Stimulated activated CD4-positive, alpha-beta T cell treated with anti-CD3 and anti-CD28 coated beads, Interleukin-4, amount 100 ng/mL, for 4 hours (primary cell): ENCODE results near the gene APCDD1.
"Not testable (repeated sequence)": the region's sequence is repeated elsewhere in the genome, so short reads cannot be mapped to it uniquely, and the experiment has no call there.

ENCODE experiments used
- DNase-seq, 2 experiments: peaks; one replicate each; pipeline ENCODE4 v3.0.0-alpha.2; 2020

The APCDD1 gene

DNA sequence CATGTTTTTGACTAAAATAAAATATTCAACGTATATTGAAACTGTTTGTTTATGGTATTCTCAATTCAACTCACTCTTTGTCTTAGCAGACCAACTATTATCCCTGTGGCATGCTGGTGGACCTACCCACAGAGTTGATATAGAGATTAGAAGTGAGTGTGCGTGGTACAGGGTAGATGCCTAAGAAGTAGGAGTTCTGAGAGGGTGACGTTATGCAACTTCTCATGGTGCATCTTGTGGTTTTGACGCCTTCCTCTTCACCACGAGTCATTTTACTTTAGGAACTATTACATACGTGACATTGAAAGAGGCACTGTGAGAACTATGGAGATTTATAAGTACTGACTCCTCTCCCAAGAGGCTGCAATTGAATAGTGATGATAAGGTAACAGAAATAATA, 44.8 kb downstream of the APCDD1 start:
- no peak for DNase-seq

DNA sequence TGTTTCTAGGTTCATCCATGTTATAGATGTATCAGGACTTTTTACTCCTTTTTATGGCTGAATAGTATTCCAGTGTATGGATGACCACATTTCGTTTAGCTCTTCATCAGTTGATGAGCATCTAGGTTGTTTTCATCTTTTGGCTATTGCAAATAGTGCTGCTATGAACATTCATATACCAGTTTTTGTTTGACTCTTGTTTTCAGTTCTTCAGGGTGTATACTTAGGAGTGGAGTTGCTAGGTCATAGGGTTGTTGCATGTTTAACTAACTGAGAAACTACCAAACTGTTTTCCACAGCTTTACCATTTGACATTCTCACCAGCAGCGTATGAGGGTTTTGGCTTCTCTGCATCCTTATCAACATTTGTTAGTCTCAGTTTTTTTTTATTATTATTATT, 45.6 kb downstream of the APCDD1 start:
- DNase-seq: no peak

- DNase-seq: no peak
Observed at GRCh38 chr18:10504723-10505122, 50.3 kb downstream of the APCDD1 start.

DNA sequence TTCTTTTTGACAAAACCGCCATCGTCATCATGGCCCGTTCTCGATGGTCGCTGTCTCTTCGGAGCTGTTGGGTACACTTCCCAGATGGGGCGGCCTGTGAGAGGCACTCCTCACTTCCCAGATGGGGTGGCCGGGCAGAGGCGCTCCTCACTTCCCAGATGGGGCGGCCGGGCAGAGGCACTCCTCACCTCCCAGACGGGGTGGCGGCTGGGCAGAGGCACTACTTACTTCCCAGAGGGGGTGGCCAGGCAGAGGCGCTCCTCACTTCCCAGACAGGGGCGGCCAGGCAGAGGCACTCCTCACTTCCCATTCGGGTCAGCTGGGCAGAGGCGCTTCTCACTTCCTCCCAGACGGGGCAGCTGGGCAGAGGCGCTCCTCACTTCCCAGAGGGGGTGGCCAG, 51.5 kb downstream of the APCDD1 start:
- not testable (repeated sequence) for DNase-seq

GRCh38 chr18:10508591-10508990, 54.2 kb downstream of the APCDD1 start:
- DNase-seq: no peak

DNA sequence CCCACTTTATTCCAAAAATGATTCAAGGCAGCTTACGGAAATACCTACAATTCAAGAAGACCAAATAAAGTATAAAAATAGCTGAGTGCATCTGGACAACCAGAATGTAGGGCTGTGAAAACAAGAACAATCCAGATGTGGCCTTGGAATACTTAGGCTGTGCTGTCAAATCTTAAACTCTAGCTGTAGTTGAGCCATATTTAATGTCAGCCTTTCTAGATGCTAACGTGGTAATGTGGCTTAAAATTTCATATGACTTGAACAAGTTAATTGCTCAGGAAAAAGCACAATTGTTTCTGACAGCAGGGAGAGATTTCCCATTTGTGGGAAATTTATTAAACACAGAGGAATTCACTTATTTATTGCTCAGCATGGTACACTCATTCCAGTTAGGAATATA, 56.8 kb downstream of the APCDD1 start:
- no peak for DNase-seq

DNA sequence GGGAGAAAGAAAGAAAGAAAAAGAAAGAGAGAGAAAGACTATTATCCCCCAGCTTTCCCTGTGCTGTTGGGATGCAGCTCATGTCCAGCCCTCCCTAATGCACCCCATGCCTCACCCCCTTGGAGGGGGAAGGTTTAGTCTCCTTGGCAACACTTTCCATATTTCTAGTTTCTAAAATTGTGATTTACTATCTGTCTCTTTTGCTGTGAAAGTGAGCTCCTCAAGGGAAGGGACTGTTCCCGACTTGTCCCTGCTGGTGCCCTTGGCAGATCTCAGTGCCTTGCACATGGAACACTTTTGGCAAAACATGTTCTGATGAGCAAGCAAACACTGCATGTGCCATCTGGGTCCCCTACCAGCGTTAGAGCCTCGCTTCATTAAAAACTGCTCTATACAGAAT, 59.6 kb downstream of the APCDD1 start:
- no peak for DNase-seq

DNA sequence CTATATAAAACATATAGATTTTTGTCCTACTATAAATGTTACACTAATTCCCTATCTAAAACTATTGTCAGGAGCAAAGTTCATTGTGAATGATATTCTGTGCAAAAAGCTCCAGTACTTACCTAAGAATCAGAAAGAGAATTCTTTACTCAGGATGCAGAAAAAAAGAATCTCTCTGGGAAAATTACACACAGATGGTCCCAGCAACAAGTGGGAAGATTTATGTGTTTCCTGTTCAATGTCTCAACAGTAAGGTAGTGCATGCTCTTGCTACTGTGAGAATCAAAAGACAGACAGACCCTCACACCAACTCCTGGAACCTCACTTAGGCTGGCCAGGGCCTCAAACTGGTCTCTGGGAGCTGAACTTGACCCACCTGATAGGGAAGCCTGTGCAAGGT, 60.2 kb downstream of the APCDD1 start:
- DNase-seq: no peak

DNA sequence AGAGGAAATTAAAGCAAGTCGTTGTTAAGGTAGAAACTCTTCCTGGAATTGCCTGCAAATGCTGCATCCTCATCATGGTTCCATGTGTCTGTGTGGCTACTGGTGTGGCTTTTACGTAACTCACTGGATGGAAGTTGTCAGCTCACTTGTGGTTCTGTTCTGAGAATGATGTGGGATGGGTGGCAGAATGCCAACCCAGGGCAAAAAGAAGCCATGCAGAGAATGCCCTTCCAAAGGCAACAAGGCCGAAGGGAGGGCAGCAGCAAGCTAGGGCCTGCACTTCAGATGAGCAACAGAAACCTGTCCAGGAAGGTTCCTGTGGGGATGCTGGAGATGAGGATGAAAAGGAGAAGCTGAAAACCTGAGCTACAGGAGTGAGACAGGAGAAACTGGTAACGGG, 61.0 kb downstream of the APCDD1 start:
- DNase-seq: no peak

- no peak for DNase-seq
Observed at GRCh38 chr18:10516078-10516477, 61.6 kb downstream of the APCDD1 start.

GRCh38 chr18:10518595-10519255, 64.3 kb downstream of the APCDD1 start:
- no peak for DNase-seq

GRCh38 chr18:10519366-10519765, 64.9 kb downstream of the APCDD1 start:
- no peak for DNase-seq

DNA sequence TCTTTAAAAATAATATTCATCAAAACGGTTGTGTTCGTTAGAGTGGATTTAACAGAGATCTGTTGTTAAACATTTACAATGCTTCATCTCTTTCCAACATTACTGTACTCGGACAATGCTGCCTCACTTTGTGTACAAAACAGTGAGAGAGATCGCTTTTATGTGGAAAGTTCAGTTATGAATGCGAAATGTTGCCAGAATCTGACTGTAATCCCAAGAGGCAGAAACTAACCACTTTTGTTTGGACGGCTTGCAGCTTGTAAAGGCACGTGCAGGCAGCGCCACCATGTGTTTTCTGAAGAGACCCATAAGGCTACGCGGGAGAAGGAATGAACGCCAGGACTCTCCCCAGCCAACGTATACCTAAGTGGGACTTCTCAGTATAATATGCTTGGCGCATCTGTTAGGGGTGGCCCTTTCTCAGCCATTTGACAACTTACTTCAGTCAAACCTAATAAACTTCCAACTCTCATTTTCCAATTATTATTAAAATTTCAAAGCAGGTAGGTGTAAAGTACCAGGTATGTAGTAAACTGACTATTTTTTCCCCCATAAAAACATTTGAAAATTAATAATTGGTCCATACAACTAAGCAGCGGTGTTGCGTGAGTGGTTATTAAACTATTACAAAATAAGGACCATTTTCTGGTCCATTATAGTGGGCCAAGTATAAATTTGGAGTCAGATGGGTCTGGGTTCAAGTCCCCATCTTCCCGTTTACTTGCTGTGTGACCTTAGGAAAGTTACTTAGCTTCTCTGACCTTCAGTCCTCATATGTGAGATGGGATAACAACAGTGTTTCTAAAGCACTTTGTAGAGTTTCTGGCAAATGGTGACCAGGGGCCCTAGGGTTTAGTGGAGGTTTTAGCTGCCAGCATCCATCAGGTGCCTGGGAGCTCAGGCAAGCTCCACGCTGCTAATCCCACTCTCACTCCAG, 65.8 kb downstream of the APCDD1 start:
- peak; percentile 43 to 46 for DNase-seq

- DNase-seq: no peak
Observed at GRCh38 chr18:10521566-10521965, 67.1 kb downstream of the APCDD1 start.

- no peak for DNase-seq
Observed at GRCh38 chr18:10522574-10522973, 68.1 kb downstream of the APCDD1 start.

- DNase-seq: no peak
Observed at GRCh38 chr18:10523544-10523943, 69.1 kb downstream of the APCDD1 start.

DNA sequence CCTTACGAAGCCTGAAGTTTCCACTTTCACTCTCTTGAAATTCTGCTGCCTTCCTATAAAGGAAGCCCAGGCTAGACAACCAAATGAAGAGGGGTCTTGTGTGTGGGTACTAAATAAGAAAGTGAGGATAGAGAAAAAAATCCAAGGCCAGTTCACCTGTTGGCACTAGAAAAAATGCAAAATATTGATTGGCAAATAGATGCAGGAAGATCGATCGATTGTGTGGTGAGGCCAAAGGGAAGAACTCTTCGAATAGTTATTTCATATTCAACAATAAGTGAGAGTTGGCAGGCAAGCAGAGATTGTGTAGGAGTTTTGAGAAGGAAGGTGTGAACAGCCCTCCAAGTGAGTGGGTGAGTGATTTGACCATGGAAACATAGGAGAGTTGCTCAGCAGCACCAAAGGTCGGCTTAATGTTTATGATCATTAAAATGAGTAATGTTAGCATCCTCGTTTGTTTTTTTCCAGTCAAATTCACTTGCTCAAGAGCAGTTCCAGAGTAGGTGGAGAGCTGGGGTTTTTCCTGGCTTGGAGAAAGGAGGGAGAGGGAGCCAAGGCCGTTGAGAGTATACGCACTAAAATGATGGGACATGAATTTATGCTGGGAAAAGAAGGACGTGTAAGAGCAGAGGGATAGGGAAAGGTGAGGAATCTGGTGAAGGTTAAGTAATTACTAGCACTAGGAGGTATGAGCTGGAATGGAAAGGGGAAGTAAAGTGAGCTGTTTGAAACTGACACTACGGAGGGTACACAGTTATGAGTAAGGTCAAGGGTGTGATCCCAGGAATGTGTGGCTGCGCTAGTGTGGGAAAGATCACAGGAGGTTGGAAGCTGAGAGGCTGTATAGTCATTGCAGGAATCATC, 70.3 kb downstream of the APCDD1 start:
- no peak for DNase-seq

- no peak for DNase-seq
Observed at GRCh38 chr18:10525371-10525691, 70.9 kb downstream of the APCDD1 start.

- peak; percentile 89 to 90 for DNase-seq
Observed at GRCh38 chr18:10525697-10526560, 71.5 kb downstream of the APCDD1 start, which contains the start of gene NAPG. TSS of gene NAPG (plus strand) at chr18:10526027. CDS start at chr18:10526103, 76 bp downstream.

DNA sequence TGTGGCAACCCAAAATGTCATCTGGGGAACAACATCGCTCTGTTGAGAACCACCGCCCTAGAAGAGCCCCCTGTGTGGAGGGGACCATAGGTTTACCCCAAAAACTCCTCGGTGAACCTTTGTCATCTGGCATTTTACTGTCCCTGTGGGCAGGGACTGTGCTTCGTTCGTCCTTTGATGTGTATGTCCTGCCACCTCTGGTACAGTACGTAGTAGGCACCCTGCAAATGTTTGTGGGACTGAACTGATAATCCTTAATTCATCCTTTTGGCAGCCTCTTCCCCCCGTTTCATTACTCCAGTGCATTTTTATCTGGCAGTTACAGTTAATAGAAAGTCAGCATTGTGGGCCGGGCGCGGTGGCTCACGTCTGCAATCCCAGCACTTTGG, 72.1 kb downstream of the APCDD1 start:
- no peak for DNase-seq

GRCh38 chr18:10528439-10528838, 74.0 kb downstream of the APCDD1 start:
- no peak for DNase-seq

- no peak for DNase-seq
Observed at GRCh38 chr18:10530002-10530401, 75.6 kb downstream of the APCDD1 start.
